ENCODE data around the gene PRR15L.
"Not testable (repeated sequence)": the region's sequence is repeated elsewhere in the genome, so short reads cannot be mapped to it uniquely, and the experiment has no call there.

The PRR15L gene

GRCh38 chr17:47957591-47958490 is at the start of gene PRR15L:
Gene PRR15L (minus strand): TSS chr17:47957883. CDS start chr17:47953234, 4,649 bp downstream.
- DNase-seq (ENCODE audit: low read depth) = no peak

- no peak for DNase-seq (ENCODE audit: low read depth)
Measured at GRCh38 chr17:48006936-48007709, 49.4 kb upstream of the PRR15L start.

- no peak for DNase-seq (ENCODE audit: low read depth)
Measured at GRCh38 chr17:48004983-48005382, 47.3 kb upstream of the PRR15L start.

- DNase-seq (ENCODE audit: low read depth) = no peak
Measured at GRCh38 chr17:48003417-48004151, 45.9 kb upstream of the PRR15L start.

GRCh38 chr17:48002916-48003416 is 45.3 kb upstream of the PRR15L start:
- no peak for DNase-seq (ENCODE audit: low read depth)

- no peak for DNase-seq (ENCODE audit: low read depth)
Measured at GRCh38 chr17:48002266-48002915, 44.7 kb upstream of the PRR15L start.

- DNase-seq (ENCODE audit: low read depth) = not testable (repeated sequence)
Measured at GRCh38 chr17:48001657-48002056, 44.0 kb upstream of the PRR15L start.

- DNase-seq (ENCODE audit: low read depth) = no peak
Measured at GRCh38 chr17:48001197-48001596, 43.5 kb upstream of the PRR15L start.

GRCh38 chr17:47999582-47999981 is 41.9 kb upstream of the PRR15L start:
- DNase-seq (ENCODE audit: low read depth) = no peak

- no peak for DNase-seq (ENCODE audit: low read depth)
Measured at GRCh38 chr17:47998044-47998443, 40.4 kb upstream of the PRR15L start.

GRCh38 chr17:47997586-47997985 is 39.9 kb upstream of the PRR15L start:
- no peak for DNase-seq (ENCODE audit: low read depth)

GRCh38 chr17:47996201-47996600 is 38.5 kb upstream of the PRR15L start:
- no peak for DNase-seq (ENCODE audit: low read depth)

- DNase-seq (ENCODE audit: low read depth) = no peak
Measured at GRCh38 chr17:47995241-47995935, 37.7 kb upstream of the PRR15L start.

GRCh38 chr17:47994724-47995123 is 37.0 kb upstream of the PRR15L start:
- DNase-seq (ENCODE audit: low read depth) = no peak

GRCh38 chr17:47993964-47994363 is 36.3 kb upstream of the PRR15L start:
- DNase-seq (ENCODE audit: low read depth) = no peak

- DNase-seq (ENCODE audit: low read depth) = no peak
Measured at GRCh38 chr17:47993031-47993564, 35.4 kb upstream of the PRR15L start.

- DNase-seq (ENCODE audit: low read depth) = no peak
Measured at GRCh38 chr17:47992216-47992615, 34.5 kb upstream of the PRR15L start.

GRCh38 chr17:47990962-47991731 is 33.5 kb upstream of the PRR15L start:
- DNase-seq (ENCODE audit: low read depth) = no peak

GRCh38 chr17:47989700-47990099 is 32.0 kb upstream of the PRR15L start:
- DNase-seq (ENCODE audit: low read depth) = no peak

GRCh38 chr17:47989159-47989558 is 31.5 kb upstream of the PRR15L start:
- no peak for DNase-seq (ENCODE audit: low read depth)

Data from non-pigmented ciliary epithelial cell (primary cell).